Heart left ventricle (tissue), 13 donors: Measurements from ENCODE around the gene FBXO21.

Source experiments
- CTCF ChIP-seq, 12 donors: fragments of 200-600 bp; sonication (generic) in 4 of 12; IDR thresholded peaks; one replicate each; pipeline versions ENCODE4 v1.5.0 to v1.8.0; 2018 to 2022; ENCODE audit warnings: antibody characterized with exemption in 12 of 12, mild to moderate bottlenecking in 5 of 12
- POLR2A ChIP-seq, 2 donors: fragments of 450-650 bp; IDR thresholded peaks; one replicate each; pipeline ENCODE4 v1.6.1; 2017; ENCODE audit warnings: antibody characterized with exemption in 2 of 2, mild to moderate bottlenecking in 2 of 2, moderate library complexity in 2 of 2
- donor health status: ischemic (EF 13 %, LVEDD 7.1; RV severe dilation, severe dysfunction).
- donor health status: DM: no; HTN: yes; CAD: no.
- donor health status: DM: no; HTN: no; CAD: no.
- donor health status: ischemic (EF 25% LVEDD 6.9; RV normal size, moderate dysfunction).
- donor health status: ischemic (EF 25% LVEDD 5.7; RV mildly dilated, moderate dysfunction).
- donor health status: ischemic (EF 35%, LVEDD 5.7; RV mildly dilated, moderate dysfunction).
- donor health status: nonischemic (EF 11% LVEDD 7.7; RV severe dilation, severe dysfunction).
- donor health status: DM: yes; HTN: yes; CAD: no.
- donor health status: PGD.
- donor health status: ischemic (EF 29% LVEDD 5.4; RV normal size, mild dysfunction).
- donor health status: nonischemic (EF 23%, LVEDD 6.1; RV moderate dilation, normal function).

DNA sequence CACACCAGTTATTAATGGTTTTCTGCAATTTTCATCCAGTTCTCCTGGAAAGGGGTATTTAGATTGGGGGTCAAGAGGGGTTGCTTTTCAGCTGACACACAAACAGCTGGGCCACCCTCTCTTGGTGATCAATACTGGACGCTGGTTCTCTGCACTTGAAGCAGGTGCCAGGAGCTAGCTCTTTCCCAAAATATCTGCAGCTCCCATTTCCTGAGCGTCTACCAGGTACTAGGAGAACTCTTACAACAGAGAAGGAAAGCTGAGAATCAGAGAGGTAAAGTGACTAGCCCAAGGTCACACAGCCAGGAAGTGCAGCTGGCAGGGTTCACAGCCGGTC is 92.3 kb downstream of the FBXO21 start:
- TF ChIP-seq CTCF (IDR thresholded peaks at IDR 0.05) (no peak), POLR2A (IDR thresholded peaks at IDR 0.05) (no peak)
